SK-N-SH (cell line): Measurements from ENCODE around the gene PPP2R5B.

Experiments
- CHD2 ChIP-seq: fragments of 150-350 bp; IDR thresholded peaks from 2 replicates; pipeline ENCODE4 v1.6.1; 2018; ENCODE audit warnings: low read length; ENCODE audit not compliant: partially characterized antibody
- EP300 ChIP-seq, 2 experiments: IDR thresholded peaks; 2 replicates each; pipeline versions ENCODE4 v1.4.0 to v1.6.1; 2012; ENCODE audit warnings: borderline replicate concordance in 1 of 2, low read depth in 1 of 2, low read length in 1 of 2
- JUND ChIP-seq: IDR thresholded peaks from 2 replicates; pipeline ENCODE4 v1.4.0; 2012
- POLR2AphosphoS5 ChIP-seq: IDR thresholded peaks from 2 replicates; pipeline ENCODE4 v1.6.1; 2012; ENCODE audit warnings: low read depth, low read length
- RAD21 ChIP-seq: IDR thresholded peaks from 2 replicates; pipeline ENCODE4 v1.6.1; 2012; ENCODE audit warnings: mild to moderate bottlenecking, low read length
- TF ChIP-seq, protein P1 (sequence below): fragments of 200-600 bp; sonication (generic); IDR thresholded peaks from 2 replicates; pipeline ENCODE4 v1.6.1; 2017; ENCODE audit warnings: antibody characterized with exemption, mild to moderate bottlenecking, moderate library complexity
- TF ChIP-seq, protein P2 (sequence below): IDR thresholded peaks from 2 replicates; pipeline ENCODE4 v1.4.0; 2012; ENCODE audit warnings: low read depth, borderline replicate concordance
- TF ChIP-seq, protein P3 (sequence below): fragments of 150-350 bp; IDR thresholded peaks from 2 replicates; pipeline ENCODE4 v1.6.1; 2016; ENCODE audit warnings: mild to moderate bottlenecking, low read depth, low read length

DNA sequence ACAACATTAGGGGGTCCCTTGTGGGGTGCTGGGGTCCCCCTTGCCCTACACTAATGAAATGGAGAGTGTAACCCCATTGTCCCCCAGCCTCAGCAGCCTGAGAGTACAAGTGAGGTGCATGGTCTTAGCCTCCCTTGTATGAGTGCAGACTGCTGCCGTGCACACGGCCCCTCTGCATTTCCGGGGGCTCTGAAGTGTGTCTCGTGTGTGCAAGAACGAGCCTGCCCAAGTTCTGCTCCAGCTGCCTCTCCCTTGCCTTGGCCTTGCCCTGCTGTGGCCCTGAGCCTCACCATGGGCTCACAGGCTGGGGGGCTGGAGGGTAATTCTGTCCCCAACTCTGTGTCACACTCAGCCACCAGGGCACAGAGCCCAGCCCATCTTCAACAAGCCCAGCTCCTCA is 40.9 kb upstream of the PPP2R5B start:
- TF ChIP-seq EP300 (IDR thresholded peaks at IDR 0.05; ENCODE audit: borderline replicate concordance in 1 of 2, low read depth in 1 of 2, low read length in 1 of 2) (no peak), CHD2 (no peak), JUND (no peak), POLR2AphosphoS5 (no peak), RAD21 (no peak)
- TF ChIP-seq, protein P1, sequence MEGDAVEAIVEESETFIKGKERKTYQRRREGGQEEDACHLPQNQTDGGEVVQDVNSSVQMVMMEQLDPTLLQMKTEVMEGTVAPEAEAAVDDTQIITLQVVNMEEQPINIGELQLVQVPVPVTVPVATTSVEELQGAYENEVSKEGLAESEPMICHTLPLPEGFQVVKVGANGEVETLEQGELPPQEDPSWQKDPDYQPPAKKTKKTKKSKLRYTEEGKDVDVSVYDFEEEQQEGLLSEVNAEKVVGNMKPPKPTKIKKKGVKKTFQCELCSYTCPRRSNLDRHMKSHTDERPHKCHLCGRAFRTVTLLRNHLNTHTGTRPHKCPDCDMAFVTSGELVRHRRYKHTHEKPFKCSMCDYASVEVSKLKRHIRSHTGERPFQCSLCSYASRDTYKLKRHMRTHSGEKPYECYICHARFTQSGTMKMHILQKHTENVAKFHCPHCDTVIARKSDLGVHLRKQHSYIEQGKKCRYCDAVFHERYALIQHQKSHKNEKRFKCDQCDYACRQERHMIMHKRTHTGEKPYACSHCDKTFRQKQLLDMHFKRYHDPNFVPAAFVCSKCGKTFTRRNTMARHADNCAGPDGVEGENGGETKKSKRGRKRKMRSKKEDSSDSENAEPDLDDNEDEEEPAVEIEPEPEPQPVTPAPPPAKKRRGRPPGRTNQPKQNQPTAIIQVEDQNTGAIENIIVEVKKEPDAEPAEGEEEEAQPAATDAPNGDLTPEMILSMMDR = no peak
- TF ChIP-seq, protein P2, sequence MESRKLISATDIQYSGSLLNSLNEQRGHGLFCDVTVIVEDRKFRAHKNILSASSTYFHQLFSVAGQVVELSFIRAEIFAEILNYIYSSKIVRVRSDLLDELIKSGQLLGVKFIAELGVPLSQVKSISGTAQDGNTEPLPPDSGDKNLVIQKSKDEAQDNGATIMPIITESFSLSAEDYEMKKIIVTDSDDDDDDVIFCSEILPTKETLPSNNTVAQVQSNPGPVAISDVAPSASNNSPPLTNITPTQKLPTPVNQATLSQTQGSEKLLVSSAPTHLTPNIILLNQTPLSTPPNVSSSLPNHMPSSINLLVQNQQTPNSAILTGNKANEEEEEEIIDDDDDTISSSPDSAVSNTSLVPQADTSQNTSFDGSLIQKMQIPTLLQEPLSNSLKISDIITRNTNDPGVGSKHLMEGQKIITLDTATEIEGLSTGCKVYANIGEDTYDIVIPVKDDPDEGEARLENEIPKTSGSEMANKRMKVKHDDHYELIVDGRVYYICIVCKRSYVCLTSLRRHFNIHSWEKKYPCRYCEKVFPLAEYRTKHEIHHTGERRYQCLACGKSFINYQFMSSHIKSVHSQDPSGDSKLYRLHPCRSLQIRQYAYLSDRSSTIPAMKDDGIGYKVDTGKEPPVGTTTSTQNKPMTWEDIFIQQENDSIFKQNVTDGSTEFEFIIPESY = no peak
- TF ChIP-seq, protein P3, sequence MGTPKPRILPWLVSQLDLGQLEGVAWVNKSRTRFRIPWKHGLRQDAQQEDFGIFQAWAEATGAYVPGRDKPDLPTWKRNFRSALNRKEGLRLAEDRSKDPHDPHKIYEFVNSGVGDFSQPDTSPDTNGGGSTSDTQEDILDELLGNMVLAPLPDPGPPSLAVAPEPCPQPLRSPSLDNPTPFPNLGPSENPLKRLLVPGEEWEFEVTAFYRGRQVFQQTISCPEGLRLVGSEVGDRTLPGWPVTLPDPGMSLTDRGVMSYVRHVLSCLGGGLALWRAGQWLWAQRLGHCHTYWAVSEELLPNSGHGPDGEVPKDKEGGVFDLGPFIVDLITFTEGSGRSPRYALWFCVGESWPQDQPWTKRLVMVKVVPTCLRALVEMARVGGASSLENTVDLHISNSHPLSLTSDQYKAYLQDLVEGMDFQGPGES = no peak
